Keratinocyte (primary cell): Measurements from ENCODE around the gene HID1. TPM values are rescaled to one million over a fixed set of nuclear protein-coding genes. Genes with fewer than 3 reads are reported as not detected.

ENCODE experiments used
- DNase-seq: peaks from one replicate; pipeline ENCODE4 v3.0.0-alpha.2; 2011; ENCODE audit warnings: low read depth, missing footprints, low spot score
- FAIRE-seq: peaks from 2 replicates; lab custom pipeline; 2011; peaks lifted over from hg19 to GRCh38; lab: Jason Lieb, UNC
- H2AFZ ChIP-seq: 2 replicates; pipeline ENCODE4 v1.6.0; 2012; ENCODE audit warnings: low read length, control low read depth, inconsistent platforms; ENCODE audit not compliant: control insufficient read depth
- H3K27ac ChIP-seq: 2 replicates; pipeline ENCODE4 v1.5.1; 2011; ENCODE audit warnings: low read length; ENCODE audit not compliant: control insufficient read depth, insufficient read depth
- H3K27me3 ChIP-seq: 3 replicates; pipeline ENCODE4 v1.6.0; 2011; ENCODE audit warnings: low read length; ENCODE audit not compliant: control insufficient read depth, insufficient read depth; ENCODE audit errors: extremely low read depth
- H3K36me3 ChIP-seq, 2 experiments: 2 replicates in 1 of 2; 3 replicates in 1 of 2; pipeline ENCODE4 v1.5.1; 2011; ENCODE audit warnings: low read length in 2 of 2, mild to moderate bottlenecking in 1 of 2; ENCODE audit not compliant: control insufficient read depth in 2 of 2, insufficient read depth in 2 of 2; ENCODE audit errors: extremely low read depth in 1 of 2
- H3K4me1 ChIP-seq: 3 replicates; pipeline ENCODE4 v1.5.1; 2011; ENCODE audit warnings: low read length; ENCODE audit not compliant: control insufficient read depth, insufficient read depth; ENCODE audit errors: extremely low read depth
- H3K4me2 ChIP-seq: 3 replicates; pipeline ENCODE4 v1.6.0; 2011; ENCODE audit warnings: low read depth, low read length; ENCODE audit not compliant: control insufficient read depth, insufficient read depth; ENCODE audit errors: extremely low read depth
- H3K4me3 ChIP-seq, 3 experiments: fragments of 200-600 bp in 1 of 3; sonication (generic) in 1 of 3; 2 replicates in 2 of 3; 3 replicates in 1 of 3; pipeline ENCODE4 v1.5.1; 2011 to 2016; ENCODE audit warnings: low read length in 3 of 3, mild to moderate bottlenecking in 3 of 3, control low read depth in 2 of 3, inconsistent platforms in 1 of 3, low read depth in 1 of 3, mixed read lengths in 1 of 3, mixed run types in 1 of 3, moderate library complexity in 1 of 3; ENCODE audit not compliant: control insufficient read depth in 2 of 3, insufficient read depth in 2 of 3; ENCODE audit errors: extremely low read depth in 1 of 3
- H3K79me2 ChIP-seq: 2 replicates; pipeline ENCODE4 v1.6.0; 2012; ENCODE audit warnings: low read length; ENCODE audit not compliant: control insufficient read depth, insufficient read depth
- H3K9ac ChIP-seq: 3 replicates; pipeline ENCODE4 v1.6.0; 2011; ENCODE audit warnings: low read length; ENCODE audit not compliant: control insufficient read depth, insufficient read depth; ENCODE audit errors: extremely low read depth
- H3K9me1 ChIP-seq: 3 replicates; pipeline ENCODE4 v1.6.0; 2011; ENCODE audit warnings: low read length; ENCODE audit not compliant: control insufficient read depth, insufficient read depth; ENCODE audit errors: extremely low read depth
- H3K9me3 ChIP-seq: 2 replicates; pipeline ENCODE4 v1.5.1; 2012; ENCODE audit warnings: low read depth, low read length; ENCODE audit not compliant: control insufficient read depth
- H4K20me1 ChIP-seq: 3 replicates; pipeline ENCODE4 v1.6.0; 2011; ENCODE audit warnings: low read length; ENCODE audit not compliant: control insufficient read depth, insufficient read depth; ENCODE audit errors: extremely low read depth
- CTCF ChIP-seq, 3 experiments: IDR thresholded peaks in 1 of 3; conservative IDR thresholded peaks in 1 of 3; optimal IDR thresholded peaks in 1 of 3; 2 replicates in 2 of 3; 3 replicates in 1 of 3; pipeline versions ENCODE3 to v1.5.1; 2011; ENCODE audit warnings: low read length in 3 of 3, mild to moderate bottlenecking in 3 of 3, moderate library complexity in 2 of 3, control low read depth in 1 of 3, inconsistent platforms in 1 of 3; ENCODE audit not compliant: insufficient read depth in 2 of 3; ENCODE audit errors: extremely low read depth in 1 of 3
- EZH2 ChIP-seq: IDR thresholded peaks from one replicate; pipeline ENCODE4 v1.6.1; 2012; ENCODE audit warnings: inconsistent platforms, mild to moderate bottlenecking, low read length, moderate library complexity
- dilution Hi-C: fragments of 300-500 bp; cut with MboI; formaldehyde crosslinking; loops from one replicate; pipeline ENCODE4 v1.7.0; 2020; ENCODE audit warnings: low sequenced_read_pairs; ENCODE audit not compliant: extremely low pct_ligation_motif_present
- polyA plus RNA-seq, 5 experiments: library from polyadenylated mRNA; depleted of rRNA in 3 of 5; stranded (reverse) in 3 of 5; stranded (forward) in 1 of 5; unstranded in 1 of 5; fragments of >200 nt; gene quantifications; 1 replicate in 1 of 5; 2 replicates in 3 of 5; 3 replicates in 1 of 5; pipeline versions ENCODE4 v1.2.1 to v1.2.3, GENCODE V29; 2011 to 2012; ENCODE audit warnings: missing spikeins in 2 of 5, low read depth in 1 of 5, low replicate concordance in 1 of 5

The HID1 gene
- polyA plus RNA-seq, 1 donor (not counting 4 experiments of a cell fraction or from before 2014, with no cell fraction given) = 0.33 TPM

GRCh38 chr17:75003070-75003956 lies 30.8 kb upstream of the HID1 start:
- no peaks in the 10 kb centered on the region for H3K4me1 ChIP-seq
- no peak for FAIRE-seq
- no peaks in the 10 kb centered on the region for H3K9me3 ChIP-seq
- no peak for DNase-seq
- peaks cover 4 to 34% of the 10 kb centered on the region in 2 experiments for H3K36me3 ChIP-seq
- H2AFZ ChIP-seq = no peak overlapping the region
- no peaks in the 10 kb centered on the region for H3K9me1 ChIP-seq
- dilution Hi-C loops = no loop called here
- H3K9ac ChIP-seq = no peak overlapping the region
- H3K27ac ChIP-seq = no peak overlapping the region
- no peak for TF ChIP-seq EZH2
- TF ChIP-seq CTCF (optimal IDR thresholded peaks at IDR 0.05 in 1 of 3, IDR thresholded peaks at IDR 0.05 in 1 of 3, conservative IDR thresholded peaks at IDR 0.05 in 1 of 3; ENCODE audit: extremely low read depth in 1 of 3, insufficient read depth in 2 of 3, low read length in 3 of 3) = no peak
- H4K20me1 ChIP-seq = no peaks in the 10 kb centered on the region
- no peaks in the 10 kb centered on the region for H3K79me2 ChIP-seq
- no peak overlapping the region for H3K4me2 ChIP-seq
- H3K4me3 ChIP-seq = no peak overlapping the region
- H3K27me3 ChIP-seq = no peaks in the 10 kb centered on the region

- Histone ChIP-seq H3K4me3 (no peak overlapping the region), H3K27me3 (no peaks in the 10 kb centered on the region), H2AFZ (no peak overlapping the region), H3K9me3 (no peaks in the 10 kb centered on the region), H3K4me2 (no peak overlapping the region), H3K9ac (no peak overlapping the region), H3K36me3 (peaks cover 4 to 36% of the 10 kb centered on the region in 2 experiments), H4K20me1 (no peaks in the 10 kb centered on the region), H3K9me1 (no peaks in the 10 kb centered on the region), H3K27ac (no peak overlapping the region), H3K79me2 (no peaks in the 10 kb centered on the region), H3K4me1 (no peaks in the 10 kb centered on the region)
- no peak for FAIRE-seq
- DNase-seq = no peak
- TF ChIP-seq EZH2 = no peak
- dilution Hi-C loops = no loop called here
Measured at GRCh38 chr17:75001915-75002843, 29.6 kb upstream of the HID1 start.
